ENCODE data around the gene TRPM3.

TRPM3 gene

GRCh38 chr9:70778568-70778967, 342.9 kb downstream of the TRPM3 start:
- no peak for TF ChIP-seq CTCF (IDR thresholded peaks at IDR 0.05; ENCODE audit: low read depth, low read length)
- no peak overlapping the region for H3K4me3 ChIP-seq (ENCODE audit: low read depth, low read length)

DNA sequence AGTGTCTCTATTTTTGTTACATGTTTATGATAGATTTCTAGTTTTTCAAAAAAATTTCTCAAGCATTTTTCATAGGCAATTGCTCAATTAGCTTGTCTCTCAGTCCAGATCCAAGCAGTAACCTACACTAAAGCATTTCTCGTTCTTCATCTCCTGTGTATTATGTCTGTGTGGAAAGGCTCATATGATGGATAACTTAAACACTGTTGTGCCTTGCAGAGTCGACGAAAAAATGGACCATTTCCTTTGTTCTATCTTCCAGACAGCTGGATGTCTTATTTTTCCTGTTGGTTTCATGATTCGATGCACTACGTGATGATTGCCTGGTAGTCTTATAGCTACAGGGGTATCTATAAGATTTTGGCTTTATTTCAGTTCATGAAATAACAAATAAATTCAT, 347.8 kb downstream of the TRPM3 start:
- no peak for TF ChIP-seq CTCF (IDR thresholded peaks at IDR 0.05; ENCODE audit: low read depth, low read length)
- no peak overlapping the region for H3K4me3 ChIP-seq (ENCODE audit: low read depth, low read length)

DNA sequence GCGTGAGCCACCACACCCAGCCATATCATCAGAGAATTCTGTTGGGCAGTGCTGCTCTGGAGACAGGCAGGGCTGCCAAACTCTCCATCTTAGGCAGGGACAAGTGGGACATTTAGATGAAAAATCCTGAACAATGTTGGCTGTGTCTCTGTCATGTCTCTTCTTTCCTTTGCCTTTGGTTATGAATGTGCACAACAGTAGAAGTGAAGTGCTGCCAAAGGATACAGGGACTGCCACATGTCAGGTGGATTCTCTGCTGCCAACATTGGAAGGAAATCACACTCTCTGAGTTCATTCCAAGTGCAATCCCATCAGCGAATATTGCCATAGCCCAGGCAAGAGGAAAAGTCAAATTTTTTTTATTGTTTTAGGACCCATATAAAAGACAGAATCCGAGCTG, 348.8 kb downstream of the TRPM3 start:
- no peak overlapping the region for H3K4me3 ChIP-seq (ENCODE audit: low read depth, low read length)
- TF ChIP-seq CTCF (IDR thresholded peaks at IDR 0.05; ENCODE audit: low read depth, low read length): no peak

DNA sequence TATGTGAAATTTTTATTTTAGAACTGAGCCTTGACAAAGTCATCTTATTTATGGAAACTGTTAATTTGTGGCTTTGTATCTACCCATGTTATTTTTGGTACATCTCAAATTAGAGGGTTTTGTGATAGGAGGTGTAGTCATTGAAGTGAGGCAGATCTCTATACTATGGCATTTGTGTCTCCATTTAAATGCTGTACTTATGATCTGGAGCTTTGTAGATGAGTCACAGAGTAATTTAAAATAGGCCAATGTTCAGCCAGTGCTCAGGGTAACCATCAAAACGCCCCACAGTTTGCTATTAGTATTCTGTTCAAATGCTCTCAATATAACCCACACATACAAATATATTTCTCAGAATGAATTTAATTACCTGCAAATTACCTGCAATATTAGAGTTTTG, 355.5 kb downstream of the TRPM3 start:
- no peak for TF ChIP-seq CTCF (IDR thresholded peaks at IDR 0.05; ENCODE audit: low read depth, low read length)
- no peak overlapping the region for H3K4me3 ChIP-seq (ENCODE audit: low read depth, low read length)

DNA sequence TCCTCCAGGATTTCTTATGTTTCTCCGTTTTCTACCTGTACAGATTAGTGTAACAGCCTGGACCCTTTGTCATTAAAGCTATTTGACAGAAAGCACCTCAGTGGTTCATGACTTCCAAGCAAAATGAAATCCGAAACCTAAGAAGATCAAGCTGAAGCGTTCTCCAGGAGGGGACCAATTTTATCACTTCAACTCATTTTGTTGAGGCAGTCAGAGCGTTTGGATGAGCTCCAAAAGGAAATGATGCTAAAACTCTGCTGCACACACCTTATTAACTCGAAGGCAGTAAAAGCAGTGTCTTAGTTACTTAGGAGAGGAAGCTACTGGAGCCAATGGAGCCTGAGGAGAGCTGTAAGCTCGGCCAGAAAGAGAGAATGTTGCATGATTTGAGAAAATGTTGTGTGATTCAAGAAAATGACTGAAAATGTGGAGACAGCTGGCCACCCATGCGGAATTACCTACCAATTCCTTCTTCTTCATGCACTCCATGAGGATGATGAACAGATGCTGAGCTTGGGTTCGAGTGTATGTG, 360.2 kb downstream of the TRPM3 start:
- H3K4me3 ChIP-seq (ENCODE audit: low read depth, low read length): no peak overlapping the region
- TF ChIP-seq CTCF (IDR thresholded peaks at IDR 0.05; ENCODE audit: low read depth, low read length): no peak

- H3K4me3 ChIP-seq (ENCODE audit: low read depth, low read length): no peak overlapping the region
- no peak for TF ChIP-seq CTCF (IDR thresholded peaks at IDR 0.05; ENCODE audit: low read depth, low read length)
Observed at GRCh38 chr9:70760228-70760627, 361.2 kb downstream of the TRPM3 start.

DNA sequence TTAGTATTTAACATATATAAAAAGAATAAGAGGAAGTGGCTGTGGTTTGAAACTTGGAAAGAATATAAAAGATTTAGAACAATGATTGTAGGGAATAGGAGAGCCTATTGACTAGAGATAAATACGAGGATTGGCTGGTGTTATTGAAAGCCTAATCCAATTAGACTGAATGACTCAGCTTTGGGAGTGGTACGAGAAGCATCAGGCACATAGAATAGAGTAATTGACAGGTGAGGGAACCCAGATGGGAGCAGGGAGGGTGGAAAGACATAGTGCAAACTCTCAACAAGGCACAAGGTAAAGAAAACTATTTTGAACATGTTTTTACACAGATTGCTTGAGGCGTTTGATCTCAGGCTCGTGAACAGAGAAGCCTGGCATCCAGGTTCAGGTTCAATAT, 368.1 kb downstream of the TRPM3 start:
- no peak for TF ChIP-seq CTCF (IDR thresholded peaks at IDR 0.05; ENCODE audit: low read depth, low read length)
- no peak overlapping the region for H3K4me3 ChIP-seq (ENCODE audit: low read depth, low read length)

Measured in WI38 (cell line).